Panc1 (cell line): ENCODE measurements around the gene DIAPH2. TPM values are rescaled to one million over a fixed set of nuclear protein-coding genes. Genes with fewer than 3 reads are reported as not detected.

Source experiments
- ATAC-seq: fragments of 200-7000 bp; cut with Tn5 transposase; 2 replicates; pipeline ENCODE4 v1.9.1; 2020; ENCODE audit warnings: mild to moderate bottlenecking, moderate library complexity
- BruUV-seq: library from RNA; stranded (reverse); fragments of 400-500 nt; replicated peaks from 2 replicates; lab custom pipeline; 2021; lab: Mats Ljungman, UMichigan
- CTCF ChIA-PET: fragments of 300-600 bp; sonication (Branson Sonifier 250); formaldehyde crosslinking; loops from one replicate; lab custom pipeline; 2022; ENCODE audit warnings: antibody characterized with exemption; lab: Charles Lee
- POLR2A ChIA-PET: fragments of 300-600 bp; sonication (Branson Sonifier 250); formaldehyde crosslinking; loops from one replicate; lab custom pipeline; 2022; ENCODE audit warnings: antibody characterized with exemption; lab: Charles Lee
- DNase-seq: peaks from one replicate; pipeline ENCODE4 v3.0.0-alpha.2; 2010; ENCODE audit warnings: low read depth, low spot score
- H3K27ac ChIP-seq: 2 replicates; pipeline ENCODE4 v1.5.1; 2011; ENCODE audit warnings: mild to moderate bottlenecking, low read length, inconsistent platforms
- H3K27me3 ChIP-seq: fragments of 200-500 bp; sonication (Bioruptor generic); 2 replicates; pipeline ENCODE4 v1.6.0; 2014; ENCODE audit warnings: low read length, inconsistent platforms; ENCODE audit not compliant: control insufficient read depth, insufficient read depth
- H3K36me3 ChIP-seq: fragments of 200-500 bp; sonication (Bioruptor generic); 2 replicates; pipeline ENCODE4 v1.5.1; 2014; ENCODE audit warnings: inconsistent platforms, mild to moderate bottlenecking, low read length, moderate library complexity; ENCODE audit not compliant: control insufficient read depth, insufficient read depth
- H3K4me1 ChIP-seq: 2 replicates; pipeline ENCODE4 v1.5.1; 2011; ENCODE audit warnings: inconsistent platforms, mild to moderate bottlenecking, low read length, moderate library complexity; ENCODE audit not compliant: control insufficient read depth, insufficient read depth
- H3K4me3 ChIP-seq, 2 experiments: 2 replicates each; pipeline ENCODE4 v1.5.1; 2011 to 2012; ENCODE audit warnings: low read depth in 2 of 2, low read length in 2 of 2, mild to moderate bottlenecking in 2 of 2, inconsistent platforms in 1 of 2, moderate library complexity in 1 of 2
- H3K9me3 ChIP-seq: fragments of 200-500 bp; sonication (Bioruptor generic); 2 replicates; pipeline ENCODE4 v1.5.1; 2014; ENCODE audit warnings: low read depth, mild to moderate bottlenecking, inconsistent platforms, low read length, moderate library complexity; ENCODE audit not compliant: control insufficient read depth, insufficient read depth
- CTCF ChIP-seq: fragments of 450-650 bp; IDR thresholded peaks from 2 replicates; pipeline ENCODE4 v1.5.1; 2017; ENCODE audit warnings: mild to moderate bottlenecking
- POLR2AphosphoS5 ChIP-seq: IDR thresholded peaks from 2 replicates; pipeline ENCODE4 v1.6.1; 2012; ENCODE audit warnings: mild to moderate bottlenecking, low read depth, low read length, moderate library complexity
- REST ChIP-seq, 2 experiments: IDR thresholded peaks; 2 replicates each; pipeline ENCODE4 v1.6.1; 2011 to 2012; ENCODE audit warnings: low read depth in 2 of 2, control low read depth in 1 of 2, low read length in 1 of 2, mild to moderate bottlenecking in 1 of 2, moderate library complexity in 1 of 2; ENCODE audit not compliant: insufficient read depth in 1 of 2
- SIN3A ChIP-seq: IDR thresholded peaks from 2 replicates; pipeline ENCODE4 v1.6.1; 2012; ENCODE audit warnings: low read depth, mild to moderate bottlenecking, low read length, moderate library complexity, borderline replicate concordance; ENCODE audit not compliant: insufficient read depth
- TCF7L2 ChIP-seq: IDR thresholded peaks from 2 replicates; pipeline ENCODE4 v1.6.1; 2011; ENCODE audit warnings: mild to moderate bottlenecking, low read depth, low read length, inconsistent platforms
- in situ Hi-C: cut with HindIII; loops from 2 replicates; pipeline ENCODE4 v1.10.0; 2016; ENCODE audit warnings: low sequenced_read_pairs, low pct_unique_long_range_greater_than_20kb
- intact Hi-C: fragments of 100-400 bp; cut with micrococcal nuclease; formaldehyde crosslinking; loops from one replicate; pipeline ENCODE4 v1.10.0; 2022; ENCODE audit not compliant: unreplicated experiment
- total RNA-seq: library from RNA; stranded (reverse); gene quantifications from one replicate; pipeline ENCODE4 v1.2.1, GENCODE V29; 2021; ENCODE audit not compliant: unreplicated experiment

Gene DIAPH2
- total RNA-seq, 1 experiment from 2014 or later, result 17.0 TPM

GRCh38 chrX:96696462-96696861 is 11.8 kb downstream of the DIAPH2 start:
- H3K27me3 ChIP-seq, result no peaks in the 10 kb centered on the region
- intact Hi-C loops, result no loop called here
- no peak overlapping the region for H3K27ac ChIP-seq
- CTCF ChIA-PET, result no interaction called here
- in situ Hi-C loops, result no loop called here
- DNase-seq (no peak), ATAC-seq (no peak)
- H3K36me3 ChIP-seq, result no peaks in the 10 kb centered on the region
- H3K4me3 ChIP-seq, result no peak overlapping the region
- no peaks in the 10 kb centered on the region for H3K9me3 ChIP-seq
- BruUV-seq, result no TSS peak
- no peak for TF ChIP-seq REST (IDR thresholded peaks at IDR 0.05; ENCODE audit: insufficient read depth in 1 of 2, low read depth in 2 of 2, low read length in 1 of 2)
- TF ChIP-seq TCF7L2, result no peak
- TF ChIP-seq SIN3A, result no peak
- no peak for TF ChIP-seq POLR2AphosphoS5
- TF ChIP-seq CTCF, result no peak
- no peaks in the 10 kb centered on the region for H3K4me1 ChIP-seq
- POLR2A ChIA-PET, result no interaction called here

GRCh38 chrX:96700625-96701024 is 16.0 kb downstream of the DIAPH2 start:
- CTCF ChIA-PET, result no interaction called here
- ATAC-seq, result no peak
- POLR2A ChIA-PET, result no interaction called here

More at GRCh38 chrX:96700625-96701024, 16.0 kb downstream of the DIAPH2 start:
- no peak for TF ChIP-seq REST (IDR thresholded peaks at IDR 0.05; ENCODE audit: insufficient read depth in 1 of 2, low read depth in 2 of 2, low read length in 1 of 2)
- TF ChIP-seq TCF7L2, result no peak
- no peak for TF ChIP-seq CTCF
- no peak for TF ChIP-seq POLR2AphosphoS5
- TF ChIP-seq SIN3A, result no peak
- in situ Hi-C loops (no loop called here), intact Hi-C loops (no loop called here)
- Histone ChIP-seq H3K4me3 (no peak overlapping the region), H3K27ac (no peak overlapping the region), H3K27me3 (no peaks in the 10 kb centered on the region), H3K36me3 (no peaks in the 10 kb centered on the region), H3K9me3 (no peaks in the 10 kb centered on the region), H3K4me1 (no peaks in the 10 kb centered on the region)
- BruUV-seq, result no TSS peak
- no peak for DNase-seq
